Stromal cell of bone marrow (primary cell): ENCODE data around the gene XRN1.
"Not testable (repeated sequence)": the region's sequence is repeated elsewhere in the genome, so short reads cannot be mapped to it uniquely, and the experiment has no call there.

Experiments
- DNase-seq: peaks from one replicate; pipeline ENCODE4 v3.0.0-alpha.2; 2012; ENCODE audit warnings: low read depth

Gene XRN1

DNA sequence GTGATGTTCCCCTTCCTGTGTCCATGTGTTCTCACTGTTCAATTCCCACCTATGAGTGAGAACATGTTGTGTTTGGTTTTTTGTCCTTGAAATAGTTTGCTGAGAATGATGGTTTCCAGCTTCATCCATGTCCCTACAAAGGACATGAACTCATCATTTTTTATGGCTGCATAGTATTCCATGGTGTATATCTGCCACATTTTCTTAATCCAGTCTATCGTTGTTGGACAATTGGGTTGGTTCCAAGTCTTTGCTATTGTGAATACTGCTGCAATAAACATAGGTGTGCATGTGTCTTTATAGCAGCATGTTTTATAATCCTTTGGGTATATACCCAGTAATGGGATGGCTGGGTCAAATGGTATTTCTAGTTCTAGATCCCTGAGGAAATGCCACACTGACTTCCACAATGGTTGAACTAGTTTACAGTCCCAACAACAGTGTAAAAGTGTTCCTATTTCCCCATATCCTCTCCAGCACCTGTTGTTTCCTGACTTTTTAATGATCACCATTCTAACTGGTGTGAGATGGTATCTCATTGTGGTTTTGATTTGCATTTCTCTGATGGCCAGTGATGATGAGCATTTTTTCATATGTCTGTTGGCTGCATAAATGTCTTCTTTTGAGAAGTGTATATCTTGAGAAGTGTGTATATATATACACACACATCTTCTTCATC, 123.4 kb downstream of the XRN1 start:
- not testable (repeated sequence) for DNase-seq

DNA sequence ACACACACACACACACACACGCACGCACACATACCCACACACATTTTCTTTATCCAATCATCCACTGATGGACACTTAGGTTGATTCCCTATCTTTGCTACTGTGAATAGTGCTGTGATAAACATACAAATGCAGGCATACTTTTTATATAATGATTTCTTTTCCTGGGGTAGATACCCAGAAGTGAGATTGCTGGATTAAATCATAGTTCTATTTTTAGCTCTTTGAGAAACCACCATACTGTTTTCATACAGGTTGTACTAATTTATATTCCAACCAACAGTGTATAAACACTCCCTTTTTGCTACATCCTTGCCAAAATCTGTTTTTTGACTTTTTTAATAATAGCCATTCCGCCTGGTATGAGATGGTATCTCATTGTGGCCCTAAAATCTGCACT, 127.9 kb downstream of the XRN1 start:
- DNase-seq: no peak

- DNase-seq: no peak
Observed at GRCh38 chr3:142319094-142319493, 128.7 kb downstream of the XRN1 start.

DNA sequence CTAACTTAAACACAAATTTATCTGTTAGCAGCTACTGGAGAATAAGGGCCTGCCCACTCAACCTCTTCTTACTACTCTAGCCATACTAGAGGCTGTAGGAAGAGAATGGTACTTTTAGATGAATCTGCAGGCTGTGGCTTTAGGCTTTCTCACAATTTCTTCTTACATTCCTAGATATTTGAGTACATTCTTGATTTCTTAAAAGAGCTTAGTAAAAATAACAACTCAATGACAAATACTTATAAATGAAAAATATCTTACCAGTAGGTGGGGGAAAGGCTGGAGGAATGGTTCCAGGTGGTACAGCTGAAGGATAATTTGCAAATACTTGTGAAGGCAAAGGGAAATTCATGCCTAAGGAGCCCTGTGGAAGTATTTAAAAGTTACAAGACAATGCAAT, 129.5 kb downstream of the XRN1 start:
- DNase-seq: no peak

DNA sequence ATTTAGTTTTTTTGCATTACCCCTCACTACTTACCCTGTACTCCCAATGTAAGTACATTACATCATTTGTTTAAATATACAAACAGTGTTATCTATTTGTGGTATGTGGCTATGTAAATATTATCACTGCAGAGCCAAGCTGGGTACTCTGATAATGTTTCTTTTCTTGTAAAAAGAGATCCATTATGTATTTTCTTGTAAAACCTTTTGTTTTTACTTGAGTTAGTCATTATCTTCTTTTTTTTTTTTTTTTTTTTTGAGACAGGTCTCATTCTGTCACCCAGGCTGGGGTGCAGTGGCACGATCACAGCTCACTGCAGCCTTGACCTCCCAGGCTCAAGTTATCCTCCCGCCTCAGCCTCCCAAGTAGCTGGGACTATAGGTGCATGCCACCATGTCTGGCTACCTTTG, 131.9 kb downstream of the XRN1 start:
- DNase-seq: not testable (repeated sequence)

DNA sequence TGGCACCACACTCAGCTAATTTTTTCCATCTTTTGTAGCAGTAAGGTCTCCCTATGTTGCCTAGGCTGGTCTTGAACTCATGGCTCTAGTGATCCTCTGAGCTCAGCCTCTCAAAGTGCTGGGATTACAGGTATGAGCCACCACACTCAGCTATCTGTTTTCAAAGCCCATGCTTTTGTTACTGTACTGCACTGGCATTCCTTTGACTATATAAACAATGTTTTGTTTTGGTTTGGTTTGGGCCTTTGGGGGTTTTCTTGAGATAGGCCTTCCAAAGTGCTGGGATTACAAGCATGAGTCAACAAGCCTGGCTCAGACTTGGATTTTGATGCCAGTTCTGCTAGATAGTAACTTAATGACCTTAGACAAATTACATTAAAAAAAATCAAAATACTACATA, 132.8 kb downstream of the XRN1 start:
- DNase-seq: peak; percentile 59

DNA sequence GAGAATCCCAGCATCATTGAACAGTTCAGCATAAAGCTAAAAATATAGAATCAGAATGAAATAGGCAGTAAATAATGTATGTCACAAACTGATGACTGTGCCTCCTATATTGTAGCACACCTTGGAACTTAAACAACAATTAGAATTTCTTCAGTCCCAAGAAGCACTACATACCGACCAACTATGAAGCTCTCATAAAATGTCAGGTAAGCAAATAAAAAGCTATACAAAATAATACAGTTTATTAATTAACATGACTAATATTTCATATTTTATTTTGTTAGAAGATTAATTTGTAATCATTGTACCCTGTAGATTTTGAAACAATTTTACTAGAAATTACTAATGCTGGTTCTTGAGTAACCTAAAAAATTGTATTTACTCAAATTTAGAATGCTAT, 137.4 kb downstream of the XRN1 start:
- no peak for DNase-seq

- DNase-seq: not testable (repeated sequence)
Observed at GRCh38 chr3:142302847-142303246, 145.0 kb downstream of the XRN1 start.

GRCh38 chr3:142298626-142299025, 149.2 kb downstream of the XRN1 start:
- DNase-seq: no peak

GRCh38 chr3:142296507-142296906, 151.3 kb downstream of the XRN1 start:
- no peak for DNase-seq

GRCh38 chr3:142287866-142288638, 159.8 kb downstream of the XRN1 start:
- DNase-seq: no peak

GRCh38 chr3:142285083-142285517, 162.7 kb downstream of the XRN1 start:
- DNase-seq: no peak

DNA sequence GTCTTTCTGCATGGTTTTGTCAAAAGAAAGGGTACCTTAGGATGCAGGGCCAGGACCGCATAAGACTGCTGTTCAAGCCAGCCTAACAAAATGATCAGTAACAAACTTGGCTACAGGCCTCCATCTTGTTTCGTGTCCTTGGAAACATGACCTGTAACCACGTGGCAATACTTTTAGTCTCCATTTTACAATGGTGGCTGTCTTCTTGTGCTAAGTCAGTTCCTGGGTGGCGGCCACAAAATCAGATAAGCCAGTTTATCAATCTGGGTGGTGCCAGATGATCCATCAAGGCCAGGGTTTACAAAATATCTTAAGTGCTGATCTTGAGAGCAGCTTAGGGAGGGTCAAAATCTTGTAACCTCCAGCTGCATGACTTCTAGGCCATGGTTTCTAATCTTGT, 165.3 kb downstream of the XRN1 start:
- no peak for DNase-seq

GRCh38 chr3:142281474-142281873, 166.4 kb downstream of the XRN1 start:
- DNase-seq: no peak

GRCh38 chr3:142279965-142280590, 167.8 kb downstream of the XRN1 start:
- DNase-seq: peak; percentile 66

- DNase-seq: peak; percentile 18
Observed at GRCh38 chr3:142278451-142278850, 169.4 kb downstream of the XRN1 start.

DNA sequence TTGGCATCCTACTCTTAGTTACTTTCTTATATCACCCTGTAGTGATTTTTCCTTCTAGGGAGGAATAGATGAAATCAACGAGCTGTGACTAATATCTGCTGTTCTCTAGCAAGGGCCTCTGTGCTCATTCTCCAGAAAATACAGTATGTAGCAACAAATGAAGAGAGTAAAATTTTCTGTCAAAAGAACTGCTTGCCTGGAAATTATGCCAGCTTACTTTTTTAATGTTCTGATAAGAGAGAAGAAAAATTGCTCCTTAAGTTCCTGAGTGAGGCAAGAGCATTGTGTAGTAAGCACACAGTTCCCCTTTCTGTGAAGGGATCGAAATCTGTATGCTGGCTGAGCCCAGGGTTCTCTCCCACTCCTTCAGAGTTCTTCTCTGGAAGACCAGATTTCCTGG, 171.1 kb downstream of the XRN1 start:
- peak; percentile 52 for DNase-seq

DNA sequence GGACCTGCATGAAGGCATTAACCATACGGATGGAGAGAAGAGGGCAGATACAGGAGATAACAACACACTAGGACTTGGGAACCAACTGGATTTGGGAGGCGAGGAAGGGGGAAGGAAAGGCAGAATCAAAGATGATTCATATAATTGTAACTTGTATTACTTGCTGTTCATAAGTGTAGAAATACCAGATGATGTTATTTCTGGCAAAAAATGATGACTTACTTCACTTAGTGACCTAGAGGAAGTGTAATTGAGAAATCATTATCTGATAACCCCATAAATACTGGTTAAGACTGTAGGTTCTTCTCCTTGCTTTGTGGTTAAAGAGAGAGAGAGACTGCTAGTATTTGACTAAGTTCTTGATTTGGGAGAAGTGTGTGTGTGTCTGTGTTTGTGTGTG, 172.0 kb downstream of the XRN1 start:
- peak; percentile 80 for DNase-seq

DNA sequence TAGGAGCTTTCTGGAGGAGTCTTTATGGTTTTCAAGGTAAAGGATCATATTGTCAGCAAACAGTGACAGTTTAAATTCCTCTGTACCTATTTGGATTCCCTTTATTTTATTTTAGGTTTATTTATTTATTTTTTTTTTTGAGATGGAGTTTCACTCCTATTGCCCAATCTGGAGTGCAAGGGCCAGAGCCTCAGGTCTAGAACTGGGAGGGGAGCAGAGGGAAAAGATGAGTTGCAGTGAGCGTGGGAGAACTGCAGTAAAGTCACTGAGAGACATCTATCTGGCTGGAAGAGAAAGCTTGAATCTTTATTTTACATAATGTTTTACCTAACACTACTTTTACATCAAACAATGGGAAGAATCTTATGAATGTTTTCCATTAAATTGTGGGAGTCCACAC, 172.9 kb downstream of the XRN1 start:
- DNase-seq: no peak

DNA sequence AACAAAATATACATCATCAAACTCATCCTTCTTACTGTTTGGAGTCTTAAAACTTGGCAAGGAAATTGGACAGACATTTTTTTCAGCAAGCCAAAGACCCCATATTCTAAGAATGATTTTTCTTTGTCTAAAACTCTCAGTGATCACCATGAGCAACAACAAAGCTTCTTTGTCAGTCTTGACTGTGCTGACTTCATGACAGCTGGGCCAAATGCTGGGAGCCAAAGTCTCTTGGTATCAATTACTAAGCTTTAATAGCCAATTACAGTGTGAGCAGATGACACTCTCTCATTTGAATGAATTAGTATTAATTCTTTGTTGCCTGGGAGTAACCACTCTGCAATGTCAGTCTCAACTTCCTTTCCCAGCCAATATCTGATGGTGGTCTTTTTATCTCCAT, 174.3 kb downstream of the XRN1 start:
- DNase-seq: no peak

DNA sequence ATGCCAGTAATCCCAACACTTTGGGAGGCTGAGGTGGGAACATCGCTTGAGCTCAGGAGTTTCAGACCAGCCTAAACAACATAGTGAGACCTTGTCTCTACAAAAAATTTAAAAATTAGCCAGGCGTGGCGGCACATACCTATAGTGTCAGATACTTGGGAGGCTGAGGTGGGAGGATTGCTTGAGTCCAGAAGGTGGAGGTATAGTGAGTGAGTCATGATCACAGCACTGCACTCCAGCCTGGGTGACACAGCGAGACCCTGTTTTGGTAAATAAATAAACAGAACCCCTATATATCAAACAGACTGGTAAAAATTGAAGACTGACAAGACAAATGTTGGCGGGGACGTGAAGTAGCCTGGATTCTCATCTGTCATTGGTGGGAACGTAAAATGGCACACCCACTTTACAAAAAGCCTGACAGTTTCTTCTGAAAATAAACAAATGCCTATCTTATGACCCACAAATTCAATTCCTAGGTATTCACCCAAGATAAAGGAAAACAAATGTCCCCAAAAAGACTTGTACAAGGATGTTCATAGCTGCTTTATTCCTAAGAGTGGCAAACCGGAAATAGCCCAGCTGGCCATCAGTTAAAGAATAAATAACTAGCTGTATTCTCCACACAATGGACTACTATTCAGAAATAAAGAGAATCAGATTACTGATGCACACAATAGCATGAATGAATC, 175.5 kb downstream of the XRN1 start:
- DNase-seq: no peak

- DNase-seq: no peak
Observed at GRCh38 chr3:142270407-142270806, 177.4 kb downstream of the XRN1 start.

DNA sequence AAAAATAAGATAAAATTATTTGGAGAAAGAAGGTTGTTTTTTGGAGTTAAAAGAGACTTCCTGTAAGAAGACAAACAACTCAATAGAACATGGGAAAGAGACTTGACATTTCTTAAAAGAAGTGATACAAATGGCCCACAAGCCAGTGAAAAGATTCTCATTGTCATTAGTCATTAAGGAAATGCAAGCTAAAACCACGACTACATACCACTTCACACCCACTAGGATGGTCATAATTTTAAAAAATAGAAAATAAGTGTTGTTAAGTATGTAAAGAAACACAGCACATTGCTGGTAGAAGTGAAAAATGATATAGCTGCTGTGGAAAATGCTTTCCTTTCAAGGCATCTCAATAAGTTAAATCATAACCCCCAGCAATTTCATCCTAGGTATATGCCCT, 178.1 kb downstream of the XRN1 start:
- DNase-seq: no peak
